ENCODE data around the gene TRABD2A.
"Not testable (repeated sequence)": the region's sequence is repeated elsewhere in the genome, so short reads cannot be mapped to it uniquely, and the experiment has no call there.

Gene TRABD2A

GRCh38 chr2:84773562-84773961 lies 107.3 kb downstream of the TRABD2A start:
- not testable (repeated sequence) for DNase-seq

Measured in retina (tissue), 1 donor.